H1 (cell line): ENCODE results near the gene TIMP1. TPM values are rescaled to one million over a fixed set of nuclear protein-coding genes. Genes with fewer than 3 reads are reported as not detected.

Source experiments
- BACH1 ChIP-seq: IDR thresholded peaks from 2 replicates; pipeline ENCODE4 v1.6.1; 2012; ENCODE audit warnings: low read length, improper control_type of control experiment
- NANOG ChIP-seq: IDR thresholded peaks from 2 replicates; pipeline ENCODE4 v1.6.1; 2011; ENCODE audit warnings: low read length, low read depth, mild to moderate bottlenecking, inconsistent platforms; ENCODE audit not compliant: insufficient read depth, poor library complexity, severe bottlenecking
- RBBP5 ChIP-seq: IDR thresholded peaks from 2 replicates; pipeline ENCODE4 v1.7.1; 2012; ENCODE audit warnings: low read depth, mild to moderate bottlenecking, inconsistent platforms, low read length, moderate library complexity, borderline replicate concordance
- polyA plus RNA-seq, 7 experiments: library from polyadenylated mRNA; depleted of rRNA in 3 of 7; stranded (reverse) in 5 of 7; unstranded in 2 of 7; fragments of >200 nt in 5 of 7; fragments of 200-250 nt in 2 of 7; gene quantifications; 1 replicate in 5 of 7; 2 replicates in 1 of 7; 4 replicates in 1 of 7; pipeline versions ENCODE4 v1.2.1 to v1.2.3, GENCODE V29; 2011 to 2013; ENCODE audit warnings: missing spikeins in 2 of 7, mixed read lengths in 2 of 7
- total RNA-seq: library from RNA; stranded (reverse); fragmentation: NEBNext Ultra II Directional; extraction: Animal tissue kit (Norgen Biotek cat#: 25700); gene quantifications from 2 replicates; pipeline ENCODE4 v1.2.1, GENCODE V29; 2021
- TF ChIP-seq, protein P1 (sequence below): fragments of 300-600 bp; sonication (generic); IDR thresholded peaks from 2 replicates; pipeline ENCODE4 v1.7.1; 2012; ENCODE audit warnings: low read length, moderate library complexity, mild to moderate bottlenecking, inconsistent platforms; ENCODE audit not compliant: insufficient replicate concordance

The TIMP1 gene
- total and polyA plus RNA-seq, 2 of the 8 experiments (the other 6 are each of a cell fraction or from before 2014, with no cell fraction given), result 58.6 to 142 TPM

DNA sequence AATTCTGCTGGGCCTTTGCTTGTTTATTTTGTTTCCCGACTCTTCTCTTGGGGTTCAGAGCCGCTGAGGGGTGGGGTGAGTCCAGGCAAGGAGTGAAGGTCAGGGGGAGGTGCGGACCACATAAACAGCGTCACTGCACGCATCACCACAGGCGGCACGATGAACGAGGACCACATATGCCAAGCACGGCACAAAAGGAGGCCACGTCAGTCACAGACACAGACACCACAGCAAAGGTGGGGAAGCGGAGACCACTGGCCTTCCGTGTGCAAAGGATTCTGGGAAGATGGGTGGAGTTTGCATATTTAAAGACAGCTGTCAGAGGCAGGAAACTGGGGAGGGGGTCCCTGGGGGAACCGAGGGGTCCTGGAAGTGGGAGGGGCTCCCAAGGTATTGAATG lies 10.3 kb upstream of the TIMP1 start (continued):
- TF ChIP-seq, protein P1, sequence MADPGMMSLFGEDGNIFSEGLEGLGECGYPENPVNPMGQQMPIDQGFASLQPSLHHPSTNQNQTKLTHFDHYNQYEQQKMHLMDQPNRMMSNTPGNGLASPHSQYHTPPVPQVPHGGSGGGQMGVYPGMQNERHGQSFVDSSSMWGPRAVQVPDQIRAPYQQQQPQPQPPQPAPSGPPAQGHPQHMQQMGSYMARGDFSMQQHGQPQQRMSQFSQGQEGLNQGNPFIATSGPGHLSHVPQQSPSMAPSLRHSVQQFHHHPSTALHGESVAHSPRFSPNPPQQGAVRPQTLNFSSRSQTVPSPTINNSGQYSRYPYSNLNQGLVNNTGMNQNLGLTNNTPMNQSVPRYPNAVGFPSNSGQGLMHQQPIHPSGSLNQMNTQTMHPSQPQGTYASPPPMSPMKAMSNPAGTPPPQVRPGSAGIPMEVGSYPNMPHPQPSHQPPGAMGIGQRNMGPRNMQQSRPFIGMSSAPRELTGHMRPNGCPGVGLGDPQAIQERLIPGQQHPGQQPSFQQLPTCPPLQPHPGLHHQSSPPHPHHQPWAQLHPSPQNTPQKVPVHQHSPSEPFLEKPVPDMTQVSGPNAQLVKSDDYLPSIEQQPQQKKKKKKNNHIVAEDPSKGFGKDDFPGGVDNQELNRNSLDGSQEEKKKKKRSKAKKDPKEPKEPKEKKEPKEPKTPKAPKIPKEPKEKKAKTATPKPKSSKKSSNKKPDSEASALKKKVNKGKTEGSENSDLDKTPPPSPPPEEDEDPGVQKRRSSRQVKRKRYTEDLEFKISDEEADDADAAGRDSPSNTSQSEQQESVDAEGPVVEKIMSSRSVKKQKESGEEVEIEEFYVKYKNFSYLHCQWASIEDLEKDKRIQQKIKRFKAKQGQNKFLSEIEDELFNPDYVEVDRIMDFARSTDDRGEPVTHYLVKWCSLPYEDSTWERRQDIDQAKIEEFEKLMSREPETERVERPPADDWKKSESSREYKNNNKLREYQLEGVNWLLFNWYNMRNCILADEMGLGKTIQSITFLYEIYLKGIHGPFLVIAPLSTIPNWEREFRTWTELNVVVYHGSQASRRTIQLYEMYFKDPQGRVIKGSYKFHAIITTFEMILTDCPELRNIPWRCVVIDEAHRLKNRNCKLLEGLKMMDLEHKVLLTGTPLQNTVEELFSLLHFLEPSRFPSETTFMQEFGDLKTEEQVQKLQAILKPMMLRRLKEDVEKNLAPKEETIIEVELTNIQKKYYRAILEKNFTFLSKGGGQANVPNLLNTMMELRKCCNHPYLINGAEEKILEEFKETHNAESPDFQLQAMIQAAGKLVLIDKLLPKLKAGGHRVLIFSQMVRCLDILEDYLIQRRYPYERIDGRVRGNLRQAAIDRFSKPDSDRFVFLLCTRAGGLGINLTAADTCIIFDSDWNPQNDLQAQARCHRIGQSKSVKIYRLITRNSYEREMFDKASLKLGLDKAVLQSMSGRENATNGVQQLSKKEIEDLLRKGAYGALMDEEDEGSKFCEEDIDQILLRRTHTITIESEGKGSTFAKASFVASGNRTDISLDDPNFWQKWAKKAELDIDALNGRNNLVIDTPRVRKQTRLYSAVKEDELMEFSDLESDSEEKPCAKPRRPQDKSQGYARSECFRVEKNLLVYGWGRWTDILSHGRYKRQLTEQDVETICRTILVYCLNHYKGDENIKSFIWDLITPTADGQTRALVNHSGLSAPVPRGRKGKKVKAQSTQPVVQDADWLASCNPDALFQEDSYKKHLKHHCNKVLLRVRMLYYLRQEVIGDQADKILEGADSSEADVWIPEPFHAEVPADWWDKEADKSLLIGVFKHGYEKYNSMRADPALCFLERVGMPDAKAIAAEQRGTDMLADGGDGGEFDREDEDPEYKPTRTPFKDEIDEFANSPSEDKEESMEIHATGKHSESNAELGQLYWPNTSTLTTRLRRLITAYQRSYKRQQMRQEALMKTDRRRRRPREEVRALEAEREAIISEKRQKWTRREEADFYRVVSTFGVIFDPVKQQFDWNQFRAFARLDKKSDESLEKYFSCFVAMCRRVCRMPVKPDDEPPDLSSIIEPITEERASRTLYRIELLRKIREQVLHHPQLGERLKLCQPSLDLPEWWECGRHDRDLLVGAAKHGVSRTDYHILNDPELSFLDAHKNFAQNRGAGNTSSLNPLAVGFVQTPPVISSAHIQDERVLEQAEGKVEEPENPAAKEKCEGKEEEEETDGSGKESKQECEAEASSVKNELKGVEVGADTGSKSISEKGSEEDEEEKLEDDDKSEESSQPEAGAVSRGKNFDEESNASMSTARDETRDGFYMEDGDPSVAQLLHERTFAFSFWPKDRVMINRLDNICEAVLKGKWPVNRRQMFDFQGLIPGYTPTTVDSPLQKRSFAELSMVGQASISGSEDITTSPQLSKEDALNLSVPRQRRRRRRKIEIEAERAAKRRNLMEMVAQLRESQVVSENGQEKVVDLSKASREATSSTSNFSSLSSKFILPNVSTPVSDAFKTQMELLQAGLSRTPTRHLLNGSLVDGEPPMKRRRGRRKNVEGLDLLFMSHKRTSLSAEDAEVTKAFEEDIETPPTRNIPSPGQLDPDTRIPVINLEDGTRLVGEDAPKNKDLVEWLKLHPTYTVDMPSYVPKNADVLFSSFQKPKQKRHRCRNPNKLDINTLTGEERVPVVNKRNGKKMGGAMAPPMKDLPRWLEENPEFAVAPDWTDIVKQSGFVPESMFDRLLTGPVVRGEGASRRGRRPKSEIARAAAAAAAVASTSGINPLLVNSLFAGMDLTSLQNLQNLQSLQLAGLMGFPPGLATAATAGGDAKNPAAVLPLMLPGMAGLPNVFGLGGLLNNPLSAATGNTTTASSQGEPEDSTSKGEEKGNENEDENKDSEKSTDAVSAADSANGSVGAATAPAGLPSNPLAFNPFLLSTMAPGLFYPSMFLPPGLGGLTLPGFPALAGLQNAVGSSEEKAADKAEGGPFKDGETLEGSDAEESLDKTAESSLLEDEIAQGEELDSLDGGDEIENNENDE, result no peak
- TF ChIP-seq NANOG, result no peak
- TF ChIP-seq RBBP5, result no peak
- TF ChIP-seq BACH1, result no peak
- TF ChIP-seq, all 59 proteins: peak for 0
